HCT116 (cell line): ENCODE results near the gene CTNND2. TPM values are rescaled to one million over a fixed set of nuclear protein-coding genes. Genes with fewer than 3 reads are reported as not detected.

Source experiments
- ATAC-seq: fragments of 200-7000 bp; cut with Tn5 transposase; 2 replicates; pipeline ENCODE4 v1.9.1; 2020; ENCODE audit warnings: mild to moderate bottlenecking, moderate library complexity
- BruUV-seq: library from RNA; stranded (reverse); fragments of 400-500 nt; replicated peaks from 2 replicates; lab custom pipeline; 2021; lab: Mats Ljungman, UMichigan
- CTCF ChIA-PET: fragments of 300-600 bp; sonication (Branson Sonifier 250); formaldehyde crosslinking; loops from one replicate; lab custom pipeline; 2021; ENCODE audit warnings: antibody characterized with exemption; lab: Charles Lee
- POLR2A ChIA-PET: fragments of 300-600, 350-600 bp; sonication (Branson Sonifier 250); formaldehyde crosslinking; loops from one replicate; lab custom pipeline; 2021; ENCODE audit warnings: antibody characterized with exemption; lab: Charles Lee
- RAD21 ChIA-PET, 2 experiments: fragments of 300-600 bp; sonication (Branson Sonifier 250); formaldehyde crosslinking; loops; one replicate each; lab custom pipeline; 2023; ENCODE audit warnings: low total read pairs in 2 of 2; ENCODE audit not compliant: uncharacterized antibody in 2 of 2, unreplicated experiment in 2 of 2, low non-redundant PET in 1 of 2; lab: Charles Lee
- DNase-seq: peaks from one replicate; pipeline ENCODE4 v3.0.0-alpha.2; 2010; ENCODE audit warnings: low read depth, low spot score
- H2AFZ ChIP-seq: fragments of 200-600 bp; shearing (Covaris generic), sonication (generic); 2 replicates; pipeline ENCODE4 v1.6.1; 2017; ENCODE audit warnings: low read depth, mixed run types, mixed read lengths, antibody characterized with exemption, low read length; ENCODE audit not compliant: poor library complexity, severe bottlenecking
- H3K27ac ChIP-seq: 2 replicates; pipeline ENCODE4 v1.5.1; 2012; ENCODE audit warnings: low read depth, low read length
- H3K27me3 ChIP-seq: fragments of 200-600 bp; sonication (generic); 2 replicates; pipeline ENCODE4 v1.6.1; 2016; ENCODE audit warnings: mixed run types, low read length, mixed read lengths; ENCODE audit not compliant: insufficient read depth
- H3K36me3 ChIP-seq, 2 experiments: fragments of 200-500 bp in 1 of 2; fragments of 200-600 bp in 1 of 2; sonication (Bioruptor generic) in 1 of 2; sonication (generic) in 1 of 2; 2 replicates each; pipeline versions ENCODE4 v1.5.1 to v1.6.1; 2014 to 2016; ENCODE audit warnings: low read length in 2 of 2, inconsistent platforms in 1 of 2, mixed read lengths in 1 of 2, mixed run types in 1 of 2; ENCODE audit not compliant: insufficient read depth in 2 of 2, control insufficient read depth in 1 of 2
- H3K4me1 ChIP-seq, 2 experiments: fragments of 200-600 bp in 1 of 2; sonication (generic) in 1 of 2; 2 replicates each; pipeline versions ENCODE4 v1.5.1 to v1.6.1; 2012 to 2017; ENCODE audit warnings: low read length in 2 of 2, inconsistent platforms in 1 of 2, mild to moderate bottlenecking in 1 of 2, mixed read lengths in 1 of 2, mixed run types in 1 of 2, moderate library complexity in 1 of 2; ENCODE audit not compliant: insufficient read depth in 2 of 2, control insufficient read depth in 1 of 2
- H3K4me2 ChIP-seq: fragments of 200-600 bp; sonication (generic); 2 replicates; pipeline ENCODE4 v1.6.1; 2017; ENCODE audit warnings: mixed run types, low read length, mixed read lengths
- H3K4me3 ChIP-seq, 2 experiments: fragments of 200-600 bp in 1 of 2; sonication (generic) in 1 of 2; replicated peaks in 1 of 2; 2 replicates each; pipeline ENCODE4 v1.5.1; 2011 to 2016; ENCODE audit warnings: low read length in 2 of 2, control low read depth in 1 of 2, low read depth in 1 of 2, mild to moderate bottlenecking in 1 of 2, mixed read lengths in 1 of 2, mixed run types in 1 of 2
- H3K79me2 ChIP-seq: fragments of 200-600 bp; sonication (generic); 2 replicates; pipeline ENCODE4 v1.6.1; 2017; ENCODE audit warnings: mild to moderate bottlenecking, mixed run types, low read length, moderate library complexity, mixed read lengths; ENCODE audit not compliant: insufficient read depth
- H3K9ac ChIP-seq: fragments of 200-600 bp; sonication (generic); 2 replicates; pipeline ENCODE4 v1.6.1; 2016; ENCODE audit warnings: low read length, mixed read lengths
- H3K9me2 ChIP-seq: fragments of 200-600 bp; sonication (generic), shearing (Covaris generic); 2 replicates; pipeline ENCODE4 v1.6.1; 2017; ENCODE audit warnings: mixed run types, mild to moderate bottlenecking, moderate library complexity; ENCODE audit not compliant: insufficient read depth
- H3K9me3 ChIP-seq, 2 experiments: fragments of 200-500 bp in 1 of 2; fragments of 200-600 bp in 1 of 2; sonication (Bioruptor generic) in 1 of 2; sonication (generic) in 1 of 2; 2 replicates each; pipeline ENCODE4 v1.6.1; 2014 to 2017; ENCODE audit warnings: low read length in 2 of 2, mixed read lengths in 2 of 2, inconsistent platforms in 1 of 2, low read depth in 1 of 2, mild to moderate bottlenecking in 1 of 2, mixed run types in 1 of 2, moderate library complexity in 1 of 2; ENCODE audit not compliant: control insufficient read depth in 1 of 2, insufficient read depth in 1 of 2
- H4K20me1 ChIP-seq: fragments of 200-600 bp; sonication (generic), shearing (Covaris generic); 2 replicates; pipeline ENCODE4 v1.6.1; 2017; ENCODE audit warnings: mixed run types, mild to moderate bottlenecking, moderate library complexity; ENCODE audit not compliant: insufficient read depth
- CBX3 ChIP-seq: IDR thresholded peaks from 2 replicates; pipeline ENCODE4 v1.6.1; 2012; ENCODE audit warnings: low read depth
- CEBPB ChIP-seq: IDR thresholded peaks from 2 replicates; pipeline ENCODE4 v1.6.1; 2012; ENCODE audit warnings: low read depth
- ELF1 ChIP-seq: IDR thresholded peaks from 2 replicates; pipeline ENCODE4 v1.6.1; 2012; ENCODE audit warnings: low read depth, borderline replicate concordance
- FOSL1 ChIP-seq: IDR thresholded peaks from 2 replicates; pipeline ENCODE4 v1.6.1; 2012; ENCODE audit warnings: low read depth
- JUND ChIP-seq: IDR thresholded peaks from 2 replicates; pipeline ENCODE4 v1.6.1; 2012
- POLR2A ChIP-seq: IDR thresholded peaks from 2 replicates; pipeline ENCODE4 v1.7.0; 2011; ENCODE audit warnings: borderline replicate concordance; ENCODE audit not compliant: insufficient read depth, insufficient read length; ENCODE audit errors: extremely low read depth
- POLR2AphosphoS5 ChIP-seq: IDR thresholded peaks from 2 replicates; pipeline ENCODE4 v1.6.1; 2011; ENCODE audit warnings: mild to moderate bottlenecking, low read depth, low read length, moderate library complexity
- SIN3A ChIP-seq: IDR thresholded peaks from 2 replicates; pipeline ENCODE4 v1.6.1; 2012; ENCODE audit warnings: low read depth
- TCF7L2 ChIP-seq: IDR thresholded peaks from 2 replicates; pipeline ENCODE4 v1.7.0; 2011; ENCODE audit warnings: borderline replicate concordance, inconsistent platforms; ENCODE audit not compliant: insufficient read depth, insufficient read length; ENCODE audit errors: extremely low read depth
- YY1 ChIP-seq: IDR thresholded peaks from 2 replicates; pipeline ENCODE4 v1.6.1; 2011; ENCODE audit warnings: low read length, low read depth, moderate library complexity, mild to moderate bottlenecking; ENCODE audit not compliant: insufficient replicate concordance; ENCODE audit errors: extremely low read depth
- ZFX ChIP-seq: fragments of 450-650 bp; IDR thresholded peaks from 2 replicates; pipeline ENCODE4 v1.6.1; 2017
- ZNF274 ChIP-seq: fragments of 200-500 bp; sonication (Bioruptor generic); IDR thresholded peaks from 2 replicates; pipeline ENCODE4 v1.6.1; 2014; ENCODE audit warnings: mild to moderate bottlenecking, low read depth, low read length, inconsistent platforms
- intact Hi-C: fragments of 100-400 bp; cut with micrococcal nuclease; formaldehyde crosslinking; loops from 2 replicates; pipeline ENCODE4 v1.10.0; 2022
- total RNA-seq: library from RNA; stranded (reverse); gene quantifications from one replicate; pipeline ENCODE4 v1.2.1, GENCODE V29; 2021; ENCODE audit not compliant: unreplicated experiment
- TF ChIP-seq, protein P1 (sequence below), 3 experiments: fragments of 200-600 bp in 1 of 3; sonication (generic) in 1 of 3; IDR thresholded peaks in 2 of 3; conservative IDR thresholded peaks in 1 of 3; 2 replicates each; pipeline ENCODE4 v1.5.1; 2012 to 2017; ENCODE audit warnings: low read depth in 2 of 3, low read length in 2 of 3, antibody characterized with exemption in 1 of 3, borderline replicate concordance in 1 of 3, control low read depth in 1 of 3, mild to moderate bottlenecking in 1 of 3, mixed read lengths in 1 of 3, mixed run types in 1 of 3, moderate library complexity in 1 of 3; ENCODE audit not compliant: insufficient read depth in 1 of 3
- TF ChIP-seq, protein P2 (sequence below): IDR thresholded peaks from 2 replicates; pipeline ENCODE4 v1.6.1; 2011; ENCODE audit warnings: mild to moderate bottlenecking, low read length, moderate library complexity; ENCODE audit not compliant: insufficient replicate concordance; ENCODE audit errors: extremely low read depth
- TF ChIP-seq, protein P3 (sequence below): IDR thresholded peaks from 2 replicates; pipeline ENCODE4 v1.6.1; 2012

The CTNND2 gene
- total RNA-seq, 1 experiment from 2014 or later: not detected

DNA sequence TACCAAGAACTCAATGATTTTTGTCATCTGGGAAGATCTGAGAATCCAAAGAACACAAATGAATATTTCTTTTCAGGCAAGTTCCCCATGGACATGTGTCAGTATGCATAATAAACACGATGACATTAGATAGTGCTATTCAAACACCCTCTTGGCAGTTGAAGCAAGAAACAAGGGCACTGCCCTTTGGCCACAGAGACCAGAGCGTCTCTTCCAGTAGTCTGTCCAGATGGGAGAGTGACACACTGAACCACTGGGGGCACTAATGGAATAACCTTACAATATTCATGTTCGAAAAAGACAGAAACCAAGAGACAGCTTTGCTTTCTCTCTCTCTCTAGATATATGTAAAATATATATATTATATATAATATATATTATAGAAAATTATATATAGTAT, 301.9 kb downstream of the CTNND2 start:
- Histone ChIP-seq H3K27ac (no peak overlapping the region), H3K4me1 (no peaks in the 10 kb centered on the region), H3K4me2 (no peak overlapping the region), H3K9me3 (peaks cover 8 to 9% of the 10 kb centered on the region in 2 experiments; a peak in 2 of 4 replicates), H3K36me3 (no peaks in the 10 kb centered on the region), H3K9me2 (no peaks in the 10 kb centered on the region), H3K79me2 (no peaks in the 10 kb centered on the region), H4K20me1 (no peaks in the 10 kb centered on the region), H3K4me3 (no peak overlapping the region), H3K27me3 (no peaks in the 10 kb centered on the region), H3K9ac (no peak overlapping the region), H2AFZ (no peak overlapping the region)
- intact Hi-C loops: no loop called here
- no TSS peak for BruUV-seq
- DNase-seq (no peak), ATAC-seq (no peak)
- POLR2A ChIA-PET: no interaction called here
- RAD21 ChIA-PET: no interaction called here
- TF ChIP-seq ZFX (no peak), POLR2AphosphoS5 (no peak), FOSL1 (no peak), CBX3 (no peak), SIN3A (no peak)
- TF ChIP-seq, protein P1, sequence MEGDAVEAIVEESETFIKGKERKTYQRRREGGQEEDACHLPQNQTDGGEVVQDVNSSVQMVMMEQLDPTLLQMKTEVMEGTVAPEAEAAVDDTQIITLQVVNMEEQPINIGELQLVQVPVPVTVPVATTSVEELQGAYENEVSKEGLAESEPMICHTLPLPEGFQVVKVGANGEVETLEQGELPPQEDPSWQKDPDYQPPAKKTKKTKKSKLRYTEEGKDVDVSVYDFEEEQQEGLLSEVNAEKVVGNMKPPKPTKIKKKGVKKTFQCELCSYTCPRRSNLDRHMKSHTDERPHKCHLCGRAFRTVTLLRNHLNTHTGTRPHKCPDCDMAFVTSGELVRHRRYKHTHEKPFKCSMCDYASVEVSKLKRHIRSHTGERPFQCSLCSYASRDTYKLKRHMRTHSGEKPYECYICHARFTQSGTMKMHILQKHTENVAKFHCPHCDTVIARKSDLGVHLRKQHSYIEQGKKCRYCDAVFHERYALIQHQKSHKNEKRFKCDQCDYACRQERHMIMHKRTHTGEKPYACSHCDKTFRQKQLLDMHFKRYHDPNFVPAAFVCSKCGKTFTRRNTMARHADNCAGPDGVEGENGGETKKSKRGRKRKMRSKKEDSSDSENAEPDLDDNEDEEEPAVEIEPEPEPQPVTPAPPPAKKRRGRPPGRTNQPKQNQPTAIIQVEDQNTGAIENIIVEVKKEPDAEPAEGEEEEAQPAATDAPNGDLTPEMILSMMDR (IDR thresholded peaks at IDR 0.05 in 2 of 3, conservative IDR thresholded peaks at IDR 0.05 in 1 of 3; ENCODE audit: borderline replicate concordance in 1 of 3, insufficient read depth in 1 of 3, low read depth in 2 of 3, low read length in 2 of 3): no peak
- CTCF ChIA-PET: no interaction called here

DNA sequence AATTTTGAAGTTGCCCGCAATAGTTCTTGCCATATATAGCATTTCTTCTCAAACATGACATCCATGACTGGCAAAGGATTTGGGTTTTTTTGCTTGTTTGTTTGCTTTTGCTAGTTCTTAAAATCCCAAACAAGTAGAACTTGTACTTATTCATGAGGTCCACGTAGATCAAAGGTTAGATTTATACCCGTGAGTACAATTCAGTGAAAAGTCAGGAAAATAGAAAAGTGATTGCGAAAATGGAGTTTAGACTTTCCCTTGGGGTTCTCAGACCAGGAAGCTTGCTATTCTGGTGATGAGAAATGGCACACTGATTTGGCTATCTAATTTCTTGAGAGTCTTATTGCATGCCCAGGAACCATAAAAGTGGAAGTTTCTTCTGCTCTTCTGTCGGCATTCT, 304.7 kb downstream of the CTNND2 start:
- RAD21 ChIA-PET: no interaction called here
- DNase-seq (no peak), ATAC-seq (no peak)
- H3K27ac ChIP-seq: no peak overlapping the region
- H3K36me3 ChIP-seq: no peaks in the 10 kb centered on the region
- intact Hi-C loops: no loop called here
- CTCF ChIA-PET: no interaction called here
- H3K4me1 ChIP-seq: no peaks in the 10 kb centered on the region
- no peak overlapping the region for H2AFZ ChIP-seq
- peaks cover 0 to 5% of the 10 kb centered on the region in 2 experiments; a peak in 2 of 4 replicates for H3K9me3 ChIP-seq
- no peak overlapping the region for H3K4me3 ChIP-seq
- no peaks in the 10 kb centered on the region for H3K9me2 ChIP-seq
- BruUV-seq: no TSS peak
- TF ChIP-seq TCF7L2 (no peak), ELF1 (no peak), CEBPB (no peak), ZNF274 (no peak), POLR2AphosphoS5 (no peak), POLR2A (no peak), JUND (no peak), YY1 (no peak)
- TF ChIP-seq, protein P2, sequence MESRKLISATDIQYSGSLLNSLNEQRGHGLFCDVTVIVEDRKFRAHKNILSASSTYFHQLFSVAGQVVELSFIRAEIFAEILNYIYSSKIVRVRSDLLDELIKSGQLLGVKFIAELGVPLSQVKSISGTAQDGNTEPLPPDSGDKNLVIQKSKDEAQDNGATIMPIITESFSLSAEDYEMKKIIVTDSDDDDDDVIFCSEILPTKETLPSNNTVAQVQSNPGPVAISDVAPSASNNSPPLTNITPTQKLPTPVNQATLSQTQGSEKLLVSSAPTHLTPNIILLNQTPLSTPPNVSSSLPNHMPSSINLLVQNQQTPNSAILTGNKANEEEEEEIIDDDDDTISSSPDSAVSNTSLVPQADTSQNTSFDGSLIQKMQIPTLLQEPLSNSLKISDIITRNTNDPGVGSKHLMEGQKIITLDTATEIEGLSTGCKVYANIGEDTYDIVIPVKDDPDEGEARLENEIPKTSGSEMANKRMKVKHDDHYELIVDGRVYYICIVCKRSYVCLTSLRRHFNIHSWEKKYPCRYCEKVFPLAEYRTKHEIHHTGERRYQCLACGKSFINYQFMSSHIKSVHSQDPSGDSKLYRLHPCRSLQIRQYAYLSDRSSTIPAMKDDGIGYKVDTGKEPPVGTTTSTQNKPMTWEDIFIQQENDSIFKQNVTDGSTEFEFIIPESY: no peak
- TF ChIP-seq, protein P3, sequence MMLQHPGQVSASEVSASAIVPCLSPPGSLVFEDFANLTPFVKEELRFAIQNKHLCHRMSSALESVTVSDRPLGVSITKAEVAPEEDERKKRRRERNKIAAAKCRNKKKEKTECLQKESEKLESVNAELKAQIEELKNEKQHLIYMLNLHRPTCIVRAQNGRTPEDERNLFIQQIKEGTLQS: no peak
- TF ChIP-seq, all 23 proteins: peak for 0
- Histone ChIP-seq H3K27me3 (no peaks in the 10 kb centered on the region), H4K20me1 (no peaks in the 10 kb centered on the region), H3K79me2 (no peaks in the 10 kb centered on the region), H3K9ac (no peak overlapping the region), H3K4me2 (no peak overlapping the region)
- POLR2A ChIA-PET: no interaction called here
